GM20000 (cell line): Measurements from ENCODE around the gene PRKN.

ENCODE experiments used
- DNase-seq: peaks from one replicate; pipeline ENCODE4 v3.0.0; 2012; ENCODE audit warnings: low spot score
- TF ChIP-seq, protein P1 (sequence below): IDR thresholded peaks from 2 replicates; pipeline ENCODE4 v1.5.1; 2012; ENCODE audit warnings: mild to moderate bottlenecking, control low read depth; ENCODE audit errors: extremely low read depth, missing control alignments

Gene PRKN

DNA sequence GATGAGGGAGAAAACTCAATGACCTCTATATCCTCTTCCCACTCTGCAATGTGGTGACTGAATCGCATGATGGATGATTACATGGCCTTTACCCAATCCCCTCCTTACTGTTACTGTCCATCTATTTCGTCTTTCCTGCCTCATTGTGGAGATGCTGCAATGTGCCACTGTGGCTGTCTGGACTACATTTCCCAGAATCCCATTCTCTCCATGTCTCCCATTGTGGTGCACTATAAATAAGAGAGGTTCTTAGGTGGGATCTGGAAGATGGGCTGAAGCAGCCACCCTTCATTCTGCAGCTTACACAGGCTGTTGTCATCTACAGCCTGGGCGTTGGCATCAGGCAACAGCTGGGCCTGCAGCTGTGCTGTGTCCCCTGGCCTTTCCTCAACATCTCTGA is 233.6 kb downstream of the PRKN start:
- TF ChIP-seq, protein P1, sequence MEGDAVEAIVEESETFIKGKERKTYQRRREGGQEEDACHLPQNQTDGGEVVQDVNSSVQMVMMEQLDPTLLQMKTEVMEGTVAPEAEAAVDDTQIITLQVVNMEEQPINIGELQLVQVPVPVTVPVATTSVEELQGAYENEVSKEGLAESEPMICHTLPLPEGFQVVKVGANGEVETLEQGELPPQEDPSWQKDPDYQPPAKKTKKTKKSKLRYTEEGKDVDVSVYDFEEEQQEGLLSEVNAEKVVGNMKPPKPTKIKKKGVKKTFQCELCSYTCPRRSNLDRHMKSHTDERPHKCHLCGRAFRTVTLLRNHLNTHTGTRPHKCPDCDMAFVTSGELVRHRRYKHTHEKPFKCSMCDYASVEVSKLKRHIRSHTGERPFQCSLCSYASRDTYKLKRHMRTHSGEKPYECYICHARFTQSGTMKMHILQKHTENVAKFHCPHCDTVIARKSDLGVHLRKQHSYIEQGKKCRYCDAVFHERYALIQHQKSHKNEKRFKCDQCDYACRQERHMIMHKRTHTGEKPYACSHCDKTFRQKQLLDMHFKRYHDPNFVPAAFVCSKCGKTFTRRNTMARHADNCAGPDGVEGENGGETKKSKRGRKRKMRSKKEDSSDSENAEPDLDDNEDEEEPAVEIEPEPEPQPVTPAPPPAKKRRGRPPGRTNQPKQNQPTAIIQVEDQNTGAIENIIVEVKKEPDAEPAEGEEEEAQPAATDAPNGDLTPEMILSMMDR, result no peak
- DNase-seq, result no peak

DNA sequence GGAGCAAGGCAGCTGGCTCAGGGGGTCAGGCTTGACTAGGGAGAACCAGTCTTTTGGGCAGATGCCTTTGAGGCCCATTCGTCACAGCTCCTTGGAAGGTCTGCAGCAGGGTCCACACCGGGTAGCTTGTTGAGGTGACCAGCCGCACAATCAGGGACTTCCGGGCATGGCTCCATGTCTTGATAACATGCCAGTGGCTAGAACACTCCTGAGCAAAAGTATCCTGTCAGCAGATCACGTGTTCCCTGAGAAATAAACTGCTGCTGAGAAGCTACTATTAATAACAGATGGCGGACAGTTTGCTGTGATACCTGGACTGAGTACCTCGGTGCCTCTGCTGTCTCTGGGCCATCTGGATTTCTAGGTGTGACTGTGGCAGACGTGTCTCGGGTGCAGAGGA is 235.9 kb downstream of the PRKN start:
- no peak for DNase-seq
- TF ChIP-seq, protein P1, result no peak

DNA sequence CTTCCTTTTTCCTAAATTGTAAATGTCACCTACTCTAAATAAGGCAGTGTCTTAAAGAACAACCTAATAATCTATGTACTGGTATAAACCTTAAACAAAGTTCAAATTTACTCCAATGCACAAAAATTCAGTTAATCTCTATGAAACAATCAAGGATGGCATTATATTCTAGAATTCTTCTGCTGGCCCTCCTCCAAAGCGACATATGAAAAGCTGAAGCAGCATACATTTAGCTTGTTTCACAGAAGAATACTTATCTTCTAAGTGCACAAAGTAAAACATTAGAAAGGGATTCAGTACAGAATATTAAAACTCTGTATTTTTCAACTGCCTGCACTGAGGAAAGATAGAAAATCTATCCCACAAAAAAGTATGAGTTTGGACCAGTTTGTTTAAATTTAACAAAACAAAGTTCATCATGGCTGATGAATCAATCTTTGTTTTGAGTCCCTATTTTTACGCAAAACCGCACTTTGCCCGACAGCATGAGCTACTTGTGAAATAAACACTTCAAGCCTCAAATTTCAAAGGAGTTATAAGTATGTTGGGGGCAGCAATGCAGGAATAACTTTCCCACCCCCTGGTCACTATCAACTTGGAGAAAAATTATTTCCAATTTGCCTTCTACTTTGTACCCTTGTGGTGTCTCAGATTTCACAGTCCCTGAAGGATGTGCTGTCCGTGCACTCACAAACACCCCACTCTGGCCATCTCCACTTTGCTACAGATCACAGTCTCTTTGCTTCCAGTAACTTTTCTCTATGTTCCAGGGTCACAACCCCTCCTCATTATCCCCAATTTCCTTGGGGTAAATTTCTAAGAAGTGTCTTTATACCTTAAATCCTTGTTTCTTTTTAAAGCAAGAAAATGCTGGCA is 238.2 kb downstream of the PRKN start:
- no peak for DNase-seq
- TF ChIP-seq, protein P1, result no peak

DNA sequence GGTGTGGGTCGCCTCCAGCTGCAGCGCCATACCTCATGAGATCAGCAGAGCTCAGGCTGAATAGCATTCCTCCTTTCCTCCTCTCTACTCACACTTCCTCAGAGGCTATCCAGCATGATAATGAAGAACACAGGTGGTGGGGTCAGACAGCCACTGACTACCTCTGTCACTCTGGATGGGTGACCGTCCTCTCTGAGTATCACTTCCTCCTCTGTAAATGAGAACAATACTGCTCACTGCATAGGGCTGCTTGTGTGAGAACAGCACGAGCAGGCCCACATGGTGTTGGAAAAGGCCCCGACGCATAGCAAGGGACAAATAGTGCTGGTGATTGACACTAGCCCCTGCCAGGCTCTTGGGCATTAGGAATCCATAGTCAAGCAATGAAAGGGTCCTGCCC is 239.1 kb downstream of the PRKN start:
- no peak for DNase-seq
- TF ChIP-seq, protein P1, result no peak

DNA sequence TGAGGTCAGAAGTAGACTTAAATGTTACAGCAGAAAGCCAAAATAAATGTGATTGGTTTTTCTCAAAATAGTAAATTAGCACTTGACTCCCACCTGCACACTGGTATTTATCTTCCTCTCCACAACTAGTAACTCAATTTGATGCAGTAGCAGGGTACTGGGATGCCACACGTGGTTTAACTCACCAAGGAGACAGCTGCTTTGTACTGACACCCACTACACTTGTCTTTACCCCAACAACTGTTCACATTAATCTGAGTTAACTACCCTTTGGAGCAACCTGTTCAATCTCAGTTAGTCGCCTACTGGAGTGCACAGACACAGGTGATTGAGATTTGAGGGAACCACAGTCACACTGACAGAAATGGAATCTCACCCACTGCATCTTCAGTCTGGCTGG is 242.1 kb downstream of the PRKN start:
- DNase-seq, result no peak

DNA sequence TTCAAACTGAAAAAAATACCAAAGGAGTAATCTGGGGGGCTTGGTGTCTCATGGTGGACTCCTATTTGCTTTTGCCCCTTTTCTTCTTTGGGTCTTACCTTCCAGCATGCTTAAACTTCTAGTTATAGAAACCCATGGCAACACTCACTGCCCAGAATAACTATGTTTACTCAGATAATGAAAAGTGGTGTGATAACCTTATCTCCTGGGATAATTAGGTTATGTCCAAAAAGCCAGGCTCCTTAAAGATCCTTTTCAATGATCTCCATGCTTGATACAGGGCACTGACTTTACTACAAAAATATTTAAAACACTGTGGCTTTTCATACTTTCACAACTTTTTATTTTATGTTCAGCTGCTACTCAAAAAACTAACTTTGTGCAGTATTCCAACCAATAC is 245.6 kb downstream of the PRKN start:
- no peak for DNase-seq
- TF ChIP-seq, protein P1, result no peak

More for the DNA sequence above, 242.1 kb downstream of the PRKN start:
- TF ChIP-seq, protein P1, result no peak

DNA sequence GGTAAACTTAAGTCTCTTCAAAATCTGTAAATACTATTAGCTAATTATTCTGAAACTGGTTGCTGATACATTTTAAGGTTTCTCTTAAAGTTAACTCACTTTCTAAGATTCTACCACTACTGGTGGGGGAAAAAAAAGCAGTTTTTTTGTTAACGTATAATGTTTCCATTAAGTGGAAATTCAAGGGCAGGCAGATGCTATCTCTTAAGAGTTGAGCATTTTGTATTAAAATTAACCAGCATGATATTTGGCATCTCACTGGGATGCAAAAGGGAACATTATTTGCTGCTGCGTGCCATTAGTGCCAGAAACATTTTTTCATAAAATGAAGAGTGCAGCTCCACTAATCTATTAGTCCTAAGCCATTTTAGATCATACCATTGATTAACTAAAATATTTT is 246.2 kb downstream of the PRKN start:
- no peak for DNase-seq
- TF ChIP-seq, protein P1, result no peak
